Measurements from ENCODE around the gene TCTA.
"Not testable (repeated sequence)": the region's sequence is repeated elsewhere in the genome, so short reads cannot be mapped to it uniquely, and the experiment has no call there.

TCTA gene

DNA sequence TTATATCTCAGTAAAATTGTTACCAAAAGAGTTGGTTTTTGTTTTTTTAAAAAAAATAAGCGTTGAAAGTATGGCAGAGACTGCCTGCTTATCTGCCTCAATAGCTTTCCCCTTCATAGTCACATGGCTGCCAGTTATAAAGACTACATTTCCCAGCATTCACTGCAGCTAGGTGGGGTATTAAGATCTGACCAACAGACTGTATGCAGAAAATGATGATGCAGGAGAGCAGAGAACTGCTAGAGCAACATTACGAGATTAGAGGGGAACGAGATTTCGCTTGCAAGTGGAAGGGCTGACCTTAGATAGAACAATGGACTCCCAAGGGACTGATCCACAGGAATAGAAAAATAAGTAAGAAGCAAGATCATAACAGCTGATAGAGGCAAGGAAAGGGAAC is 14.8 kb upstream of the TCTA start:
- DNase-seq (ENCODE audit: low read depth in 1 of 2, low spot score in 1 of 2): peak in 1 of 2 experiments; percentile 11
- in situ Hi-C loops (cut with HindIII; ENCODE audit: low pct_unique_long_range_greater_than_20kb, low sequenced_read_pairs): no loop called here
- TF ChIP-seq JUND (IDR thresholded peaks at IDR 0.05; ENCODE audit: low read depth): no peak

- no peak for DNase-seq (ENCODE audit: low read depth in 1 of 2, low spot score in 1 of 2)
Observed at GRCh38 chr3:49399461-49399860, 12.8 kb upstream of the TCTA start.

GRCh38 chr3:49401766-49402165 is 10.5 kb upstream of the TCTA start:
- no peak for DNase-seq (ENCODE audit: low read depth in 1 of 2, low spot score in 1 of 2)
- TF ChIP-seq JUND (IDR thresholded peaks at IDR 0.05; ENCODE audit: low read depth): no peak
- in situ Hi-C loops (cut with HindIII; ENCODE audit: low pct_unique_long_range_greater_than_20kb, low sequenced_read_pairs): no loop called here

More at GRCh38 chr3:49399461-49399860, 12.8 kb upstream of the TCTA start:
- in situ Hi-C loops (cut with HindIII; ENCODE audit: low pct_unique_long_range_greater_than_20kb, low sequenced_read_pairs): no loop called here
- no peak for TF ChIP-seq JUND (IDR thresholded peaks at IDR 0.05; ENCODE audit: low read depth)

DNA sequence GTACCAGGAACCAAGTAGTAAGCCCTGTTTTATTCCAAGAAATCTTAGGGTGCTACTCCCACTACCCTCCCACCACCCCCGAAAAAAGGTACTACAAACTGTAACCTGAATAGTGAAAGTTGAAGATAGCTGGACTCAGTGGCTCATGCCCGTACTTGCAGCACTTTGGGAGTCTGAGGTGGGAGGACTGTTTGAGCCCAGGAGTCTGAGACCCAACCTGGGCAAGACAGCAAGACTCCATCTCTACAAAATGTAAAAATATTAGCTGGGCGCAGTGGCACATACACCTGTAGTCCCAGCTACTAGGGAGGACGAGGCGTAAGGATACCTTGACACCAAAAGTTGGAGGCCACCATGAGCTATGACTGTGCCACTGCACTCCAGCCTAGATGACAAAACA is 8.3 kb upstream of the TCTA start:
- DNase-seq (ENCODE audit: low read depth in 1 of 2, low spot score in 1 of 2): no peak
- no peak for TF ChIP-seq JUND (IDR thresholded peaks at IDR 0.05; ENCODE audit: low read depth)
- in situ Hi-C loops (cut with HindIII; ENCODE audit: low pct_unique_long_range_greater_than_20kb, low sequenced_read_pairs): no loop called here

DNA sequence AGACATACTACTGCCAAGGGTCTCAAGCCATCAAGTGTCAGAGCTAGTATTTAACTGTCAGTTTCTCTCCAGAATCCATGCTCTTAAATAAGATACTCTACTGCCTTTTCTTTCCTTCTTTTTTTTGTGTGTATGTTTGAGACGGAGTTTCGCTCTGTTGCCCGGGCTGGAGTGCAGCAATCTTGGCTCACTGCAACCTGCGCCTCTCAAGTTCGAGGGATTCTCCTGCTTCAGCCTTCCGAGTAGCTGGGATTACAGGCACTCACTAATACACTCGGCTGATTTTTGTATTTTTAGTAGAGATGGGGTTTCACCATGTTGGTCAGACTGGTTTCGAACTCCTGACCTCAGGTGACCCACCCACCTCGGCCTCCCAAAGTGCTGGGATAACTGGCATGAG is 6.7 kb upstream of the TCTA start:
- in situ Hi-C loops (cut with HindIII; ENCODE audit: low pct_unique_long_range_greater_than_20kb, low sequenced_read_pairs); DNase-seq (ENCODE audit: low read depth in 1 of 2, low spot score in 1 of 2): not testable (repeated sequence)

GRCh38 chr3:49406571-49407565 is 5.4 kb upstream of the TCTA start:
- TF ChIP-seq JUND (IDR thresholded peaks at IDR 0.05; ENCODE audit: low read depth): no peak
- DNase-seq (ENCODE audit: low read depth in 1 of 2, low spot score in 1 of 2): no peak
- in situ Hi-C loops (cut with HindIII; ENCODE audit: low pct_unique_long_range_greater_than_20kb, low sequenced_read_pairs): no loop called here

- TF ChIP-seq JUND (IDR thresholded peaks at IDR 0.05; ENCODE audit: low read depth): no peak
- in situ Hi-C loops (cut with HindIII; ENCODE audit: low pct_unique_long_range_greater_than_20kb, low sequenced_read_pairs): no loop called here
Observed at GRCh38 chr3:49410066-49410845, 2.0 kb upstream of the TCTA start.

DNA sequence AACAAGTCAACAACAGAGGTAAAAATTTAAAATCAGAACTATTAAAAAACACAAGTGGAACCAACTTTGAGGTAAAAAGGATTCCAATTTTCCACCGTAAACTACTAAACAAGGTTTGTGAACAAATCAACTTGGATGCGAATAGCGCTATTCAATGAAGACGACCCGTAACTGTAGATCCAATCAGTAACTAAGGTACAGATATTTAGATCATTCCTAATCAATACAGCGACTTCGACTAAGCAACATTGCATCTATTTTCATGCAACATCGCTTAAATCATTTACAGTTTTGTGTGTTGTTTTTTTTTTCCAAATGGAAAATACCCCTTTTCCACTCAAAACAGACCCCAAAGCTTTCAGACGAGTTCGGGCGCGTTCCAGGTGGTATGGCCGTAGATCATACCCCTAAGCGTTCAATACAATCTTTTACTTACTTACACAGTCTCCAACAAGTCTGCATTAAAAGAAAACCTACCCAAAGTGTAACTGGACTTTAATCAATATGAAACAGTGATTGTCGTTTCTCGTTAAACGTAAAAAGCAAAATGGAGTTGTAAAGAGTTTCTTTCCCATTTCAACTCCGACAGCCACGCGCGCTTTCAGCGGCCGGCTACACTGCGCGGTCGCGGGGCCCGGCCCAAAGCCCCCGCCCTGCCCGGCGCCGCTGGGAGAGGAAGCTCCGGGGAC is 1.2 kb upstream of the TCTA start:
- DNase-seq (ENCODE audit: low read depth in 1 of 2, low spot score in 1 of 2): peak in 1 of 2 experiments; percentile 35
- in situ Hi-C loops (cut with HindIII; ENCODE audit: low pct_unique_long_range_greater_than_20kb, low sequenced_read_pairs): no loop called here
- TF ChIP-seq JUND (IDR thresholded peaks at IDR 0.05; ENCODE audit: low read depth): no peak

More at GRCh38 chr3:49410066-49410845, 2.0 kb upstream of the TCTA start:
- DNase-seq (ENCODE audit: low read depth in 1 of 2, low spot score in 1 of 2): no peak

GRCh38 chr3:49411535-49411967 is 672 bp upstream of the TCTA start:
- no peak for DNase-seq (ENCODE audit: low read depth in 1 of 2, low spot score in 1 of 2)
- in situ Hi-C loops (cut with HindIII; ENCODE audit: low pct_unique_long_range_greater_than_20kb, low sequenced_read_pairs): no loop called here
- TF ChIP-seq JUND (IDR thresholded peaks at IDR 0.05; ENCODE audit: low read depth): no peak

- in situ Hi-C loops (cut with HindIII; ENCODE audit: low pct_unique_long_range_greater_than_20kb, low sequenced_read_pairs): no loop called here
- TF ChIP-seq JUND (IDR thresholded peaks at IDR 0.05; ENCODE audit: low read depth): no peak
- DNase-seq (ENCODE audit: low read depth in 1 of 2, low spot score in 1 of 2): no peak
Observed at GRCh38 chr3:49412632-49413337, 562 bp downstream of the TCTA start.

DNA sequence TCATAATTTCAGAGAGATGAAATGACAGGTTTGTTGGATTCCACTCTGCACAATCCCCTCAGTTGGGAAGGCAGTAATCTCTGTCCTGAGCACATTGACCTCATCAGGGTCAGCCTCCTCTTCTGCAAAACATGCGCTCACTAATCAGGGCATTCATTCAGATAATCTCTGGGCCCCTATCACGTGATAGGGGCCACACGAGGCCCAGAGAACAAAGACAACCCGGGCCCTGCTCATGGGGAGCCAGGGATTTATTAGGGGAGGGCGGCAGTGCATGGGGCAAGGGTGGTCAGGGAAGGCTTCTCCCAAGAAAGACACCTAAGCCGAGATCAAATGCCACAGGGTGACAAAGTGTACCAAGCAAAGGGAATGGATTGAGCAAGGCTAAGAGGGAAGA is 1.1 kb downstream of the TCTA start:
- in situ Hi-C loops (cut with HindIII; ENCODE audit: low pct_unique_long_range_greater_than_20kb, low sequenced_read_pairs): no loop called here
- DNase-seq (ENCODE audit: low read depth in 1 of 2, low spot score in 1 of 2): no peak
- no peak for TF ChIP-seq JUND (IDR thresholded peaks at IDR 0.05; ENCODE audit: low read depth)

- TF ChIP-seq JUND (IDR thresholded peaks at IDR 0.05; ENCODE audit: low read depth): no peak
- in situ Hi-C loops (cut with HindIII; ENCODE audit: low pct_unique_long_range_greater_than_20kb, low sequenced_read_pairs): no loop called here
- DNase-seq (ENCODE audit: low read depth in 1 of 2, low spot score in 1 of 2): no peak
Observed at GRCh38 chr3:49414753-49415152, 2.5 kb downstream of the TCTA start.

Data from T47D (cell line).